Measurements from ENCODE around the gene INPP5D.

INPP5D gene

GRCh38 chr2:233133239-233133638 is 73.1 kb downstream of the INPP5D start:
- TF ChIP-seq, protein P1, sequence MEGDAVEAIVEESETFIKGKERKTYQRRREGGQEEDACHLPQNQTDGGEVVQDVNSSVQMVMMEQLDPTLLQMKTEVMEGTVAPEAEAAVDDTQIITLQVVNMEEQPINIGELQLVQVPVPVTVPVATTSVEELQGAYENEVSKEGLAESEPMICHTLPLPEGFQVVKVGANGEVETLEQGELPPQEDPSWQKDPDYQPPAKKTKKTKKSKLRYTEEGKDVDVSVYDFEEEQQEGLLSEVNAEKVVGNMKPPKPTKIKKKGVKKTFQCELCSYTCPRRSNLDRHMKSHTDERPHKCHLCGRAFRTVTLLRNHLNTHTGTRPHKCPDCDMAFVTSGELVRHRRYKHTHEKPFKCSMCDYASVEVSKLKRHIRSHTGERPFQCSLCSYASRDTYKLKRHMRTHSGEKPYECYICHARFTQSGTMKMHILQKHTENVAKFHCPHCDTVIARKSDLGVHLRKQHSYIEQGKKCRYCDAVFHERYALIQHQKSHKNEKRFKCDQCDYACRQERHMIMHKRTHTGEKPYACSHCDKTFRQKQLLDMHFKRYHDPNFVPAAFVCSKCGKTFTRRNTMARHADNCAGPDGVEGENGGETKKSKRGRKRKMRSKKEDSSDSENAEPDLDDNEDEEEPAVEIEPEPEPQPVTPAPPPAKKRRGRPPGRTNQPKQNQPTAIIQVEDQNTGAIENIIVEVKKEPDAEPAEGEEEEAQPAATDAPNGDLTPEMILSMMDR (IDR thresholded peaks at IDR 0.05; ENCODE audit: control insufficient read depth, insufficient read depth, low read depth, low read length, missing control alignments), result no peak

DNA sequence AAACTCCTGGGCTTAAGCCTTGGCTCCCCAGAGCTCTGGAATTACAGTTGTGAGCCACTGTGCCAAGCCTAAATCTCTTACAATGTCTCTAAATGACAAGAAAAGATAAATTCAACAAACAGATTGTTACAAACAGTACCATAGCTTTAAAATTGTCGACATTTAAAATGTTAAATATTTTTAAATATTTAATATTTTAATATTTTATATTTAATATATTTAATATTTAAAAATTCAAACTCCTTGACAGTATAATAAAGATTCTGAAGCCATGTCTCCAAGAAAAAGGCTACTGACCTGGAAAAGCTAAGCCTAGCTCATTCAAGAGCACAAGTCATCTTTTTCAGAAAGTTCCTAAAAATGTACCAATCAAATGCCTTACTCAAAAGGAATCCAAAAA is 75.3 kb downstream of the INPP5D start:
- DNase-seq (ENCODE audit: low read depth), result no peak
- H3K4me3 ChIP-seq (ENCODE audit: control insufficient read depth, low read depth, low read length), result no peak overlapping the region
- TF ChIP-seq, protein P1 (IDR thresholded peaks at IDR 0.05; ENCODE audit: control insufficient read depth, insufficient read depth, low read depth, low read length, missing control alignments), result no peak

More at GRCh38 chr2:233133239-233133638, 73.1 kb downstream of the INPP5D start:
- H3K4me3 ChIP-seq (ENCODE audit: control insufficient read depth, low read depth, low read length), result no peak overlapping the region
- DNase-seq (ENCODE audit: low read depth), result no peak

DNA sequence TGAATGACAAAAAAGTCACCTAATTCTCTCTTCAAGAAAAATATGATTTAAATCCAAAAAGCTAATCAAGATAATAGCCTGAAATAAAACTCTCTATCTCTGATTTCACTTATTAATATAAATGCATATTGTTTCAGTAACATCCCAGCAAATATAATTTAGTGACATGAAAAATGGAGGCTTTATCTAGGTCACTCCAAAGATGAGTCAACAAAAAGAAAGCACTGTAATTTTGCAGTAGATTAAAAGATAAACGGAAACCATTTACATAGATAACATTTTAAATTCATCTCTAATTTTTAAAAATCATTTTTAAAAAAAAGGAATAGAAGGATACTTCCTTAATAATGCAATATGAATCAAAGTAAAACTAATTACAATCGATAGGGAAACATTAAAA is 76.9 kb downstream of the INPP5D start:
- H3K4me3 ChIP-seq (ENCODE audit: control insufficient read depth, low read depth, low read length), result no peak overlapping the region
- no peak for DNase-seq (ENCODE audit: low read depth)
- TF ChIP-seq, protein P1 (IDR thresholded peaks at IDR 0.05; ENCODE audit: control insufficient read depth, insufficient read depth, low read depth, low read length, missing control alignments), result no peak

- TF ChIP-seq, protein P1 (IDR thresholded peaks at IDR 0.05; ENCODE audit: control insufficient read depth, insufficient read depth, low read depth, low read length, missing control alignments), result no peak
- DNase-seq (ENCODE audit: low read depth), result no peak
- no peak overlapping the region for H3K4me3 ChIP-seq (ENCODE audit: control insufficient read depth, low read depth, low read length)
These were observed 80.0 kb downstream of the INPP5D start for GRCh38 chr2:233140077-233140585.

GRCh38 chr2:233140978-233141377 is 80.8 kb downstream of the INPP5D start:
- TF ChIP-seq, protein P1 (IDR thresholded peaks at IDR 0.05; ENCODE audit: control insufficient read depth, insufficient read depth, low read depth, low read length, missing control alignments), result no peak
- no peak overlapping the region for H3K4me3 ChIP-seq (ENCODE audit: control insufficient read depth, low read depth, low read length)
- no peak for DNase-seq (ENCODE audit: low read depth)

DNA sequence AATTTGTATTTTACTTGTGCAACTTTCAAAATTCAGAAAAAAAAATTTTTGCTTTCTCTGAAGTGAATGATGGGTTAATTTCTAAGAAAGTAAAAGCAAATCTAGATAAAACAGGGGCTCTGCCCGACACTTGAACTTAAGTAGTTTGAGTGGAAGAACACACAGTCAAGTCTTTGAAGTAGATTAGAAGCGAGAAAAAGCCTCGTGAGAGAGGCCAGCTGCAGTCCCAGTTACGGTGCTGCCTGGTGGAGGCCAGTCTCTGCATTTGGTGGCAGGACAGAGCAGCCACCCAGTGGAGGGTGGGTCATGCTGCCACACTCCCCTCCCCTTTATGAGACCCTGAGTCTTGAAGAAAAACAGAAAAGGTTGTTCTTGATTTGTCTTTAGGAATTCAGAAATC is 81.8 kb downstream of the INPP5D start:
- DNase-seq (ENCODE audit: low read depth), result no peak
- TF ChIP-seq, protein P1 (IDR thresholded peaks at IDR 0.05; ENCODE audit: control insufficient read depth, insufficient read depth, low read depth, low read length, missing control alignments), result no peak
- no peak overlapping the region for H3K4me3 ChIP-seq (ENCODE audit: control insufficient read depth, low read depth, low read length)

Data from AG09309 (cell line).